Measurements from ENCODE around the gene RTN4R.
"Not testable (repeated sequence)": the region's sequence is repeated elsewhere in the genome, so short reads cannot be mapped to it uniquely, and the experiment has no call there.

The RTN4R gene

GRCh38 chr22:20281891-20282290 lies 13.8 kb upstream of the RTN4R start:
- TF ChIP-seq, protein P1, sequence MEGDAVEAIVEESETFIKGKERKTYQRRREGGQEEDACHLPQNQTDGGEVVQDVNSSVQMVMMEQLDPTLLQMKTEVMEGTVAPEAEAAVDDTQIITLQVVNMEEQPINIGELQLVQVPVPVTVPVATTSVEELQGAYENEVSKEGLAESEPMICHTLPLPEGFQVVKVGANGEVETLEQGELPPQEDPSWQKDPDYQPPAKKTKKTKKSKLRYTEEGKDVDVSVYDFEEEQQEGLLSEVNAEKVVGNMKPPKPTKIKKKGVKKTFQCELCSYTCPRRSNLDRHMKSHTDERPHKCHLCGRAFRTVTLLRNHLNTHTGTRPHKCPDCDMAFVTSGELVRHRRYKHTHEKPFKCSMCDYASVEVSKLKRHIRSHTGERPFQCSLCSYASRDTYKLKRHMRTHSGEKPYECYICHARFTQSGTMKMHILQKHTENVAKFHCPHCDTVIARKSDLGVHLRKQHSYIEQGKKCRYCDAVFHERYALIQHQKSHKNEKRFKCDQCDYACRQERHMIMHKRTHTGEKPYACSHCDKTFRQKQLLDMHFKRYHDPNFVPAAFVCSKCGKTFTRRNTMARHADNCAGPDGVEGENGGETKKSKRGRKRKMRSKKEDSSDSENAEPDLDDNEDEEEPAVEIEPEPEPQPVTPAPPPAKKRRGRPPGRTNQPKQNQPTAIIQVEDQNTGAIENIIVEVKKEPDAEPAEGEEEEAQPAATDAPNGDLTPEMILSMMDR (IDR thresholded peaks at IDR 0.05; ENCODE audit: low read depth, low read length, missing control alignments), result no peak
- Histone ChIP-seq H3K27me3 (replicated peaks) (peaks cover 9% of the 10 kb centered on the region), H3K27ac (no peak overlapping the region), H3K4me3 (ENCODE audit: low read depth, low read length) (no peak overlapping the region), H3K36me3 (replicated peaks) (no peaks in the 10 kb centered on the region)
- DNase-seq, result no peak
- in situ Hi-C loops (cut with HindIII; ENCODE audit: low pct_ligation_motif_present, low sequenced_read_pairs), result no loop called here

GRCh38 chr22:20281473-20281872 lies 13.4 kb upstream of the RTN4R start:
- H3K4me3 ChIP-seq (ENCODE audit: low read depth, low read length); in situ Hi-C loops (cut with HindIII; ENCODE audit: low pct_ligation_motif_present, low sequenced_read_pairs); H3K36me3 ChIP-seq (replicated peaks); DNase-seq; H3K27ac ChIP-seq; H3K27me3 ChIP-seq (replicated peaks): not testable (repeated sequence)

GRCh38 chr22:20280866-20281265 lies 12.7 kb upstream of the RTN4R start:
- TF ChIP-seq, protein P1 (IDR thresholded peaks at IDR 0.05; ENCODE audit: low read depth, low read length, missing control alignments), result no peak
- in situ Hi-C loops (cut with HindIII; ENCODE audit: low pct_ligation_motif_present, low sequenced_read_pairs), result no loop called here
- Histone ChIP-seq H3K27me3 (replicated peaks) (peaks cover 9% of the 10 kb centered on the region), H3K36me3 (replicated peaks) (no peaks in the 10 kb centered on the region), H3K4me3 (ENCODE audit: low read depth, low read length) (no peak overlapping the region), H3K27ac (no peak overlapping the region)
- no peak for DNase-seq

GRCh38 chr22:20280163-20280562 lies 12.0 kb upstream of the RTN4R start:
- H3K27me3 ChIP-seq (replicated peaks); in situ Hi-C loops (cut with HindIII; ENCODE audit: low pct_ligation_motif_present, low sequenced_read_pairs); H3K36me3 ChIP-seq (replicated peaks); DNase-seq; H3K27ac ChIP-seq; H3K4me3 ChIP-seq (ENCODE audit: low read depth, low read length): not testable (repeated sequence)

- H3K4me3 ChIP-seq (ENCODE audit: low read depth, low read length), result no peak overlapping the region
- no peaks in the 10 kb centered on the region for H3K36me3 ChIP-seq (replicated peaks)
- DNase-seq, result peak; percentile 66
- TF ChIP-seq, protein P1 (IDR thresholded peaks at IDR 0.05; ENCODE audit: low read depth, low read length, missing control alignments), result no peak
- no peak overlapping the region for H3K27ac ChIP-seq
- H3K27me3 ChIP-seq (replicated peaks), result peaks cover 9% of the 10 kb centered on the region
- in situ Hi-C loops (cut with HindIII; ENCODE audit: low pct_ligation_motif_present, low sequenced_read_pairs), result no loop called here
Measured at GRCh38 chr22:20279662-20280134, 11.6 kb upstream of the RTN4R start.

DNA sequence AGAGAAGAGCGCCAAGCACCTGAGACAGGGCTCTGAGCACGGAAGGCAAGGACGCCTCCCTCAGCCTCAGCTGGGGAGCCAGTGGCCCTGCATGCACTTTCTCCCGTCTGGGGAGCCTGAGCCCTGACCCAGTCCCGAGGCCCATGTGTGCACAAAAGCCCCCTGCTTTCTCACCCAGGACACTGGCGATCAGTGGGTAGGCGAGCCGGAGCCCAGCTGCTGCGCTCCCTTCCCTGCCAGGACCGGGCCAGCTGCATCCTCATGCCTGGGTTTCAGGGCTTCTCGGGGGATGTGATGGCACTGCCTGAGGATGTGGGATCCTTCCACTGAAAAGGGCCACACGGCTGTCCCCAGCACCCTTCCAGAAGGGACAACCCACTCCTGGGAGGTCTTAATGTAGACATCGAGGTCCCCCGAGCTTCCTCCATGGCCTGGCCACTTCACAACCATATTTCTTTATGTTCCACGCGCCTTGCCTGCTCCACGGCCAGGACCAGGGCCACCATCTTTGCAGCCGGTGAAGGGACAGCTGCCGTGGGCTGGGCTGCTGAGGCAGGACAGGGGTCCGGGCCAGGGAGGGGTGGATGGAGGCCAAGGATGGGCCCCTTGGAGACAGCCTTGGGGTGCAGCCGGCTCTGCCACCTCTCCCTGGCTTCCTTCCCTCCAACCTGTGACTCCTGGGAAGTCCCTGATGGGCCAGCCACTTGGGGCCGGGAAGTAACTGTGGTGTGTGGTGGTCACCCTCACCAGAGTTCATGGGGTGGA lies 10.8 kb upstream of the RTN4R start:
- H3K27me3 ChIP-seq (replicated peaks); H3K4me3 ChIP-seq (ENCODE audit: low read depth, low read length); in situ Hi-C loops (cut with HindIII; ENCODE audit: low pct_ligation_motif_present, low sequenced_read_pairs); H3K27ac ChIP-seq; DNase-seq; H3K36me3 ChIP-seq (replicated peaks): not testable (repeated sequence)

GRCh38 chr22:20277936-20278635 lies 10.0 kb upstream of the RTN4R start:
- in situ Hi-C loops (cut with HindIII; ENCODE audit: low pct_ligation_motif_present, low sequenced_read_pairs); H3K36me3 ChIP-seq (replicated peaks); H3K27me3 ChIP-seq (replicated peaks); DNase-seq; H3K4me3 ChIP-seq (ENCODE audit: low read depth, low read length); H3K27ac ChIP-seq: not testable (repeated sequence)
